NCI-H510A treated with DMSO at 0.1 percent for 48 hours (cell line): ENCODE results near the gene MBOAT1.

Experiments
- DNase-seq: peaks from one replicate; lab custom pipeline; 2025; lab: John Stamatoyannopoulos, UW

The MBOAT1 gene

GRCh38 chr6:20104696-20105095 lies 107.6 kb downstream of the MBOAT1 start:
- DNase-seq = no peak

GRCh38 chr6:20102397-20103073 lies 109.7 kb downstream of the MBOAT1 start:
- no peak for DNase-seq

GRCh38 chr6:20099156-20099555 lies 113.1 kb downstream of the MBOAT1 start:
- no peak for DNase-seq

- no peak for DNase-seq
Measured at GRCh38 chr6:20098267-20098876, 113.9 kb downstream of the MBOAT1 start.

- DNase-seq = no peak
Measured at GRCh38 chr6:20096536-20096935, 115.7 kb downstream of the MBOAT1 start.

GRCh38 chr6:20095436-20095835 lies 116.8 kb downstream of the MBOAT1 start:
- no peak for DNase-seq

- DNase-seq = peak; percentile 61
Measured at GRCh38 chr6:20092071-20092566, 120.2 kb downstream of the MBOAT1 start.

GRCh38 chr6:20086992-20087391 lies 125.3 kb downstream of the MBOAT1 start:
- DNase-seq = no peak

GRCh38 chr6:20085817-20086216 lies 126.5 kb downstream of the MBOAT1 start:
- no peak for DNase-seq

- DNase-seq = no peak
Measured at GRCh38 chr6:20084411-20084810, 127.9 kb downstream of the MBOAT1 start.

- DNase-seq = no peak
Measured at GRCh38 chr6:20071998-20072397, 140.3 kb downstream of the MBOAT1 start.

- no peak for DNase-seq
Measured at GRCh38 chr6:20070047-20070446, 142.2 kb downstream of the MBOAT1 start.

- DNase-seq = no peak
Measured at GRCh38 chr6:20069021-20069522, 143.2 kb downstream of the MBOAT1 start.

GRCh38 chr6:20068421-20068988 lies 143.8 kb downstream of the MBOAT1 start:
- no peak for DNase-seq

GRCh38 chr6:20061952-20062351 lies 150.3 kb downstream of the MBOAT1 start:
- DNase-seq = no peak

GRCh38 chr6:20060252-20060651 lies 152.0 kb downstream of the MBOAT1 start:
- no peak for DNase-seq

GRCh38 chr6:20058912-20059311 lies 153.4 kb downstream of the MBOAT1 start:
- DNase-seq = no peak

GRCh38 chr6:20058121-20058905 lies 154.0 kb downstream of the MBOAT1 start:
- no peak for DNase-seq

- peak; percentile 76 for DNase-seq
Measured at GRCh38 chr6:20056350-20056992, 155.8 kb downstream of the MBOAT1 start.

GRCh38 chr6:20055916-20056315 lies 156.4 kb downstream of the MBOAT1 start:
- no peak for DNase-seq
